ENCODE results near the gene TRMT1.
A peak's percentile ranks its signal among the peaks of the same experiment; 100 is the strongest.
"Not testable (repeated sequence)": the region's sequence is repeated elsewhere in the genome, so short reads cannot be mapped to it uniquely, and the experiment has no call there.

Gene TRMT1

GRCh38 chr19:13116282-13117175 lies at the start of gene TRMT1:
Gene TRMT1 (minus strand): TSS chr19:13116740. CDS start chr19:13116399, 341 bp downstream.
- peak; percentile 94 for DNase-seq

DNA sequence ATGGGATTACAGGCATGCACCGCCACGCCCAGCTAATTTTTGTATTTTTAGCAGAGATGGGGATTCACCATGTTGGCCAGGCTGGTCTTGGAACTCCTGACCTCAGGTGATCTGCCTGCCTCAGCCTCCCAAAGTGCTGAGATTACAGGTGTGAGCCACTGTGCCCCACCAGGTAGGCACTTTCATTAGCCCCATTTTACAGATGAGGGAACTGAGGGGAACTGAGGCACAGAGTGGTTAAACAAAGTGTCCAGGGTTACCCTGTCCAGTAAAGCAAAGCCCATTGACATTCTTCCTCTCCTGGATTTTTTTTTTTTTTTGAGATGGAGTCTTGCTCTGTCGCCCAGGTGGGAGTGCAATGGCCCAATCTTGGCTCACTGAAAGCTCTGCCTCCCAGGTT lies 49.6 kb upstream of the TRMT1 start:
- not testable (repeated sequence) for DNase-seq

GRCh38 chr19:13165162-13165997 lies 48.8 kb upstream of the TRMT1 start:
- DNase-seq: no peak

DNA sequence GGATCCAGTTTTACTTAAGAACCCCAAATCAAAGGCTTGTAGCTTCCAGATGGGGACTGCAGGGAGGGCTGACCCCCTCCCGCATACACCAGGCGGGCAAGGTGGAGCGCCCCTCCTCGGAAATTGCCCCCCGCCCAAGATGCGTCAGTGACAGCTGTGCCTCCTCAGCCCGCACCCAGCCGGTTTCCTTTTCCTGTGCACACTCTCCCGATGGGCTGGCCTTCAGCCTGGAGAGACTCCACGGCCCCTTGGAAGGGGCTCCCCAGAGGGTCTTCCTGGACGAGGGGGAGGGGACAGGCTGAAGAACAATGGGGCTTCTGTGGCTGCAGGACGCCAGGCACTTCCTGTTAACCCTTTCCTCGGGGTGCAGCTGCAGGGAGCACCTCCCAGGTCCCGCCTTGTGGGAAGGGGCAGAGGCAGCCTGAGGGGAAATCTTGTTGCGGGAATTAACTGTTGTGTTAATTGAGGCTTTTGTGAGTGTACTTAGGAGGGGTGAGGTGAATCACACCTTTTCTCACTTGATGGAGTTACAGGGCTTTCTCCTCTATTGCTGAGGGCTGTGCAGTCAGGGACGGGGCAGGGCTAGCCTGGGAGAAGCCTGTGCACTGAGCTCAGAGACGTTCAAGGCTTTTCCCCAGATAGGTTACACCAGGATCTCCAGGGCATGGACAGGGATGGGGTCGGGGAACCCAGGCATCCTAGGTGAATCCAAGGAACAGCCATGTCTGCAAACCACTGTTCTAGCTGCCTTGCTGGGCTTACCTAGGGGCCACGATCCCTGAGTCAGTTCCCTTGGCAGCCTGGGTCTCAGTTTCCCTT lies 48.0 kb upstream of the TRMT1 start:
- peak; percentile 33 for DNase-seq

DNA sequence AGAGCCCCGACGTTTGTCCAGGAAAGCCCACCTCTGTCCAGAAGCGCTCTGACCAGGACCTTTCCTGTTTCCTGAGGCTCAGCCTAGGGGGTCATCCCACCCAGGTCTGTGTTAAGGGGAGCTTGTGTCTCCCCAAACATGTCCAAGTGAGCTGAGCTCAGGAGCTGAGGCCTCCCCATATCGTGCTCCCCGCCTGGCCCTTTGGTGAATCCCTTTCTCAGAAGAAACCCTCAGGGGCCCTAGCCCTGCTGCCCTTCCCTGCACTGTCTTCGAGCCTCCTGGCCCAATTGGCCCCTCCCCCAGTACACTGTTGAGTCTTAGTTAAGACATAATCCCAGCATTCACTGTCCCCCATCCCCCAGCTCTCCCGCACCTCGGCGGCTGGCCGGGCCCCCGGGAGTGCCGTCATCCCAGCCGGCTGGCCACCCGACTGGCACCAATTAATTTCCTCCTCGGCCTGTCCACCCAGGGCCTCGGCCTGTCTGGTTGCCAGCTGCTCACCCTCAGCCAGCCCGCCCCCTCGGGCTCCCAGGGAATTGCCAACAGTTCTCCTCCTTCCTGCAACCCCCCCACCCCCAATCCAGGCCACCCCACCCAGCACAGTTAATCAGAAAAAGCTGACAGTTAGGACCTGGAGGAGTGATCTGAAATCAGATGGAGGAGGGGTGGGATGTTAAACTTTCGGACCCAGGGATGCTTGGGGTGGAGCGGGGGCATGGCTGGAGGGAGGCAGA lies 47.2 kb upstream of the TRMT1 start:
- peak; percentile 72 for DNase-seq

- DNase-seq: peak; percentile 99
Measured at GRCh38 chr19:13162724-13163608, 46.4 kb upstream of the TRMT1 start.

DNA sequence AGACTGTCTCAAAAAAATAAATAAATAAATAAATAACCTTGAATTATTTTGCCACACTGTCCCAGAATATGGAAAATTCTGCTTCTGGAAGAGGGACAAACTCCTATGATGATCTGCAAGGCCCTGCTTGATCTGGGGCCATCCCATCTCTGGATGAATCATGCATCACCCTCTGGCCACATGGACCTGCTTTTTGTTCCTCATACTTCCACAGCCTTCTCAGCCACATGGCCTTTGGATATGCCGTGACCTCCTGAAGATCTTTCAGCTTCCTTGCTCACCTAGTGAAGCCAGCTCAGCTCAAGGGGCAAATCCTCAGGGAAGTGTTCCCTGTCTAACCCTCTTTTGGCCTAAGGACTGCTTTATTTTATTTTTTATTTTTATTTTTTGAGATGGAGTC lies 44.0 kb upstream of the TRMT1 start:
- DNase-seq: no peak

DNA sequence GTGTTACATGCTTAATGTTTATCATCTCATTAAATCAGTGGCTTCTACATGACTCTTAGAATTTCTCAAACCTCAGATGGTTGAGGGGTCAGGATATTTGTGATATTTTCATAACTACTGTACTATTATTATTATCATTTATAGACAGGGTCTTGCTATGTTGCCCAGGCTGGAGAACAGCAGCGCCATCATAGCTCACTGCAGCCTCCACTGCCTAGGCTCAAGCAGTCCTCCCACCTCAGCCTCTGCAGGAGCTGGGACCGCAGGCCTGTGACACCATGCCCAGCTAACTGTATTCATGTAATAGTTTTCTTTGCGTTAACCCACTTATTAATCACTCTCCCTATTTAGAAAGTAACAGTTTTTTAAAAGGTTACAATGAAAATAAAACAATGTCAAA lies 43.2 kb upstream of the TRMT1 start:
- no peak for DNase-seq

- peak; percentile 23 for DNase-seq
Measured at GRCh38 chr19:13155472-13156359, 39.2 kb upstream of the TRMT1 start.

- DNase-seq: peak; percentile 72
Measured at GRCh38 chr19:13154911-13155471, 38.5 kb upstream of the TRMT1 start.

- peak; percentile 75 for DNase-seq
Measured at GRCh38 chr19:13154241-13154778, 37.8 kb upstream of the TRMT1 start.

DNA sequence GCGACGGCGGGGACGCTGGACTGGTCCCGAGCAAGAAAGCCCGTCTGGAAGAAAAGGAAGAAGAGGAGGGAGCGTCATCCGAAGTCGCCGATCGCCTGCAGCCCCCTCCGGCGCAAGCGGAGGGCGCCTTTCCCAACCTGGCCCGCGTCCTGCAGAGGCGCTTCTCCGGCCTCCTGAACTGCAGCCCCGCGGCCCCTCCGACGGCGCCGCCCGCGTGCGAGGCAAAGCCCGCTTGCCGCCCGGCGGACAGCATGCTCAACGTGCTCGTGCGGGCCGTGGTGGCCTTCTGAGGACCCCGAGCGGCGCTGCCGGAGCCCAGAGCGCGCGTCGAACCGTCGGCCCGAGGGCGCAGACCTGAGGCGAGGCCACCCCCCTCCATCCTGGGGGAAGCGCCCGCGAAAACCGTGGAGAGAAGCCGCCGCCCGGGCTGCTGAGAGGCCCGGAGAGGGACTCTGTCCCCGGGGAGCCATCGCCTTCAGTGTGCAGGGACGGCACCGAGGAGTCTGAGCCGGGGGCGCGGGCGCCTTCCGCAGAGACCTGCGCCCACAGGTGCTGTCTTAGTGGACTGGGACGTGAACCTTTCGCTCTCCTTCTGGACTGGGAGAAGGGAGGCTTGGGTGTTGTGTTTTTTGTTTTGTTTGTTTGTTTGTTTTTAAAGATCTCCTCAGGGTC lies 37.2 kb upstream of the TRMT1 start:
- DNase-seq: peak; percentile 42

DNA sequence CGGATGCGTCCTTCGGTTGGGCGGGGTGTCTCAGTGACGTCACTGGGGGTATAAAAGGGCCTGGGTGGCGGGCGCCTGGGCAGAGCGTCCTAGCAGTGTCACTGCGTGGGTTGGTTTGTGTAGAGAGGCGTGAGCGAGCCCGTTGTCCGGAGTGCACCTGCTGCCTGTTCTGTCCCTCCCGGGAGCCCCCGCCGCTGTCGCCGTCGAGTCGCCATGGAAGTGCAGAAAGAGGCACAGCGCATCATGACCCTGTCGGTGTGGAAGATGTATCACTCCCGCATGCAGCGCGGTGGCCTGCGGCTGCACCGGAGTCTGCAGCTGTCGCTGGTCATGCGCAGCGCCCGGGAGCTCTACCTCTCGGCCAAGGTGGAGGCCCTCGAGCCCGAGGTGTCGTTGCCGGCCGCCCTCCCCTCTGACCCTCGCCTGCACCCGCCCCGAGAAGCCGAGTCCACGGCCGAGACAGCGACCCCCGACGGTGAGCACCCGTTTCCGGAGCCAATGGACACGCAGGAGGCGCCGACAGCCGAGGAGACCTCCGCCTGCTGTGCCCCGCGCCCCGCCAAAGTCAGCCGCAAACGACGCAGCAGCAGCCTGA lies 36.5 kb upstream of the TRMT1 start:
- DNase-seq: peak; percentile 94

- no peak for DNase-seq
Measured at GRCh38 chr19:13152356-13152973, 35.9 kb upstream of the TRMT1 start.

GRCh38 chr19:13151605-13152355 lies 35.2 kb upstream of the TRMT1 start:
- DNase-seq: peak; percentile 96

- DNase-seq: peak; percentile 27
Measured at GRCh38 chr19:13150931-13151604, 34.5 kb upstream of the TRMT1 start.

Measured in hematopoietic multipotent progenitor cell treated with erythropoietin and hydrocortisone succinate and interleukin-3 and kit ligand, for 8 days (in vitro differentiated cells).